HEK293 (cell line): Measurements from ENCODE around the gene LMAN1L.
"Not testable (repeated sequence)": the region's sequence is repeated elsewhere in the genome, so short reads cannot be mapped to it uniquely, and the experiment has no call there.

Source experiments
- CTCF ChIA-PET: fragments of 350-600 bp; formaldehyde crosslinking; extraction: SDS; loops from one replicate; lab custom pipeline; 2021; ENCODE audit warnings: antibody characterized with exemption; lab: Yijun Ruan, JAX
- POLR2A ChIA-PET: fragments of 300-600 bp; formaldehyde crosslinking; extraction: SDS; loops from one replicate; lab custom pipeline; 2020; ENCODE audit warnings: antibody characterized with exemption, inconsistent platforms; lab: Yijun Ruan, JAX
- H3K27ac ChIP-seq: fragments of 200-500 bp; sonication (Bioruptor generic); 2 replicates; pipeline ENCODE4 v1.5.1; 2014; ENCODE audit warnings: low read depth, low read length, control low read depth, inconsistent platforms; ENCODE audit errors: extremely low read depth
- H3K36me3 ChIP-seq, 2 experiments: fragments of 200-500 bp in 1 of 2; sonication (Bioruptor generic) in 1 of 2; 1 replicate in 1 of 2; 2 replicates in 1 of 2; pipeline ENCODE4 v1.5.1; 2014 to 2017; ENCODE audit warnings: inconsistent platforms in 2 of 2, low read length in 2 of 2; ENCODE audit not compliant: control insufficient read depth in 2 of 2, insufficient read depth in 1 of 2
- H3K4me1 ChIP-seq: fragments of 200-500 bp; sonication (Bioruptor generic); 2 replicates; pipeline ENCODE4 v1.5.1; 2014; ENCODE audit warnings: mild to moderate bottlenecking, low read length, inconsistent platforms; ENCODE audit not compliant: control insufficient read depth, insufficient read depth
- H3K4me3 ChIP-seq: 2 replicates; pipeline ENCODE4 v1.5.1; 2011; ENCODE audit warnings: low read depth, mild to moderate bottlenecking, control low read depth, low read length, moderate library complexity
- H3K9me3 ChIP-seq: fragments of 200-500 bp; sonication (Bioruptor generic); 2 replicates; pipeline ENCODE4 v1.5.1; 2014; ENCODE audit warnings: low read depth, low read length, inconsistent platforms; ENCODE audit not compliant: control insufficient read depth, insufficient read depth
- GLIS1 ChIP-seq: fragments of 450-650 bp; formaldehyde crosslinking; IDR thresholded peaks from 2 replicates; pipeline ENCODE4 v1.5.1; 2016; ENCODE audit warnings: missing biosample characterization, missing genetic modification characterization
- GLIS2 ChIP-seq: fragments of 450-650 bp; formaldehyde crosslinking; IDR thresholded peaks from 2 replicates; pipeline ENCODE4 v1.5.1; 2016; ENCODE audit warnings: missing biosample characterization, missing genetic modification characterization
- KLF1 ChIP-seq: fragments of 450-650 bp; formaldehyde crosslinking; IDR thresholded peaks from 2 replicates; pipeline ENCODE4 v1.5.1; 2016; ENCODE audit warnings: missing biosample characterization, missing genetic modification characterization
- PATZ1 ChIP-seq: fragments of 450-650 bp; formaldehyde crosslinking; IDR thresholded peaks from 2 replicates; pipeline ENCODE4 v1.5.1; 2016; ENCODE audit warnings: missing biosample characterization, missing genetic modification characterization
- SP2 ChIP-seq: fragments of 450-650 bp; formaldehyde crosslinking; IDR thresholded peaks from 2 replicates; pipeline ENCODE4 v1.5.1; 2016; ENCODE audit warnings: missing biosample characterization, missing genetic modification characterization
- TCF7L2 ChIP-seq: IDR thresholded peaks from 2 replicates; pipeline ENCODE4 v1.6.1; 2011; ENCODE audit warnings: low read depth, mild to moderate bottlenecking, inconsistent platforms, low read length, moderate library complexity, borderline replicate concordance
- ZEB2 ChIP-seq: fragments of 450-650 bp; formaldehyde crosslinking; IDR thresholded peaks from 2 replicates; pipeline ENCODE4 v1.5.1; 2016; ENCODE audit warnings: missing biosample characterization, missing genetic modification characterization
- ZFP69B ChIP-seq: fragments of 450-650 bp; formaldehyde crosslinking; IDR thresholded peaks from 2 replicates; pipeline ENCODE4 v1.5.1; 2016; ENCODE audit warnings: missing biosample characterization, missing genetic modification characterization
- ZNF600 ChIP-seq: fragments of 450-650 bp; formaldehyde crosslinking; IDR thresholded peaks from 2 replicates; pipeline ENCODE4 v1.5.1; 2016; ENCODE audit warnings: missing biosample characterization, missing genetic modification characterization
- ZNF645 ChIP-seq: fragments of 450-650 bp; formaldehyde crosslinking; IDR thresholded peaks from 2 replicates; pipeline ENCODE4; 2016; ENCODE audit warnings: missing biosample characterization, missing genetic modification characterization
- ZNF692 ChIP-seq: fragments of 450-650 bp; formaldehyde crosslinking; IDR thresholded peaks from 2 replicates; pipeline ENCODE4 v1.5.1; 2016; ENCODE audit warnings: missing biosample characterization, missing genetic modification characterization
- ZSCAN4 ChIP-seq: fragments of 450-650 bp; formaldehyde crosslinking; IDR thresholded peaks from 2 replicates; pipeline ENCODE4 v1.5.1; 2017; ENCODE audit warnings: missing biosample characterization, missing genetic modification characterization

Gene LMAN1L

GRCh38 chr15:74785194-74786032 lies 27.2 kb upstream of the LMAN1L start (continued):
- no peak for TF ChIP-seq ZNF645 (tag by site-specific recombination)
- TF ChIP-seq, all 188 proteins: peak for 3

- CTCF ChIA-PET, result interaction anchor here (0.7 to 25.7 kb wide), 5 partner anchors 11 to 347 kb away, joined by 3 to 649 read pairs (median 19); partner anchors contain the start of gene CSK
- POLR2A ChIA-PET, H3K9me3 ChIP-seq, H3K4me3 ChIP-seq: not testable (repeated sequence)
- Histone ChIP-seq H3K4me1 (peaks cover 56% of the 10 kb centered on the region), H3K36me3 (peaks cover 0 to 30% of the 10 kb centered on the region in 2 experiments; a peak in 1 of 3 replicates), H3K27ac (0 out of 2 replicates have a peak overlapping the region, but pooled peaks have one; percentile 16)
- peak; percentile 43; the same call in 1 of the 2 replicates for TF ChIP-seq ZSCAN4
- 0 out of 2 replicates have a peak, but pooled peaks have one; percentile 2 for TF ChIP-seq ZNF600
Observed at GRCh38 chr15:74786081-74786480, 26.6 kb upstream of the LMAN1L start.

GRCh38 chr15:74786551-74787165 lies 26.0 kb upstream of the LMAN1L start:
- CTCF ChIA-PET, result interaction anchor here (0.7 to 25.7 kb wide), 17 partner anchors 12 to 794 kb away, joined by 3 to 649 read pairs (median 4); partner anchors contain the start of genes CSK, STOML1 and ULK3
- peak; percentile 7; the same call in 1 of the 2 replicates for TF ChIP-seq PATZ1 (tag by site-specific recombination)
- TF ChIP-seq ZNF692, result peak; percentile 84
- TF ChIP-seq GLIS1 (tag by site-specific recombination), result peak; percentile 43; the same call in 1 of the 2 replicates
- peak; percentile 89 for TF ChIP-seq KLF1 (tag by site-specific recombination)
- TF ChIP-seq SP2 (tag by site-specific recombination), result 0 out of 2 replicates have a peak, but pooled peaks have one; percentile 25
- TF ChIP-seq TCF7L2, result no peak
- peak; percentile 85 for TF ChIP-seq ZFP69B (tag by site-specific recombination)
- TF ChIP-seq ZEB2 (tag by site-specific recombination), result no peak
- TF ChIP-seq GLIS2 (tag by site-specific recombination), result peak; percentile 54
- TF ChIP-seq, all 188 proteins: peak for 7
- Histone ChIP-seq H3K4me1 (peaks cover 53% of the 10 kb centered on the region), H3K9me3 (no peaks in the 10 kb centered on the region), H3K4me3 (no peak overlapping the region), H3K27ac (peak overlapping the region; percentile 16; the same call in 1 of the 2 replicates), H3K36me3 (peaks cover 0 to 30% of the 10 kb centered on the region in 2 experiments; a peak in 1 of 3 replicates)
- POLR2A ChIA-PET, result interaction anchor here (1.0 to 1.4 kb wide), 2 partner anchors 9 to 18 kb away, joined by 4 read pairs; no protein-coding TSS in a partner anchor
